ENCODE measurements around the gene CDKN2B-AS1.

- TF ChIP-seq CTCF (IDR thresholded peaks at IDR 0.05): no peak
- no peak for TF ChIP-seq POLR2A (IDR thresholded peaks at IDR 0.05)
These were observed 85.3 kb downstream of the CDKN2B-AS1 start for GRCh38 chr9:22079873-22080341.
